Measurements from ENCODE around the gene MBOAT7. TPM values are rescaled to one million over a fixed set of nuclear protein-coding genes. Genes with fewer than 3 reads are reported as not detected.

Gene MBOAT7
- total and polyA plus RNA-seq, 2 donors from 2014 or later: 41.6 to 64.4 TPM

DNA sequence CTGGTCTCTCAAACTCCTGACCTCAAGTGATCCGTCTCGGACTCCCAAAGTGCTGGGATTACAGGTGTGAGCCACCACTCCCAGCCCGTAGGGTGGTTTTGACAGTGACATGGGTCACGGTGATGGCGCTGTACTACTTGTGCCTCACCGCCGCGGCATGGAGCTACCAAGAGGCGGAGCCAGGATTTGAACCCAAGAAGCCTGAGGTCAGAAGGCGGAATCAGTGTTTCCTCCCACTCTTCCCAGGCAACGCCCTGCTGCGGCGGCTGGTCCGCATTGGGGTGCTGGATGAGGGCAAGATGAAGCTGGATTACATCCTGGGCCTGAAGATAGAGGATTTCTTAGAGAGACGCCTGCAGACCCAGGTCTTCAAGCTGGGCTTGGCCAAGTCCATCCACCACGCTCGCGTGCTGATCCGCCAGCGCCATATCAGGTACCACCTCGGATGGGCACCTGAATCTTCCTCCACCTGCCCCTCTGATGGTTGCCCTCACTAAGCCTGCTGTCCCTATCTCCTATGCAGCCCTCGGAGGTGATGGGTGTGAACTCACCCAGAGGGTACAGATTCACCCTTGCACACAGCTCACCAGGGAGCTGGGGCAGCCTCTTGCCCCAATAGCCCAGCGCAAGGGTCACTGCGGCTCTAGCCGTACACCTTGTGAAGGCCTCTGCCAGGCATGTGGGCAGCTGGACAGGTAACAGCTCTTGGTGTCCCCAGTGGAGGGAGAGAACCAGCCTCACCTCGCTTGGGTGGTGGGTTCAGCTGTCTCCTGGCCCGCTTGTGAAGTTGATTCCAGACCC is 16.9 kb upstream of the MBOAT7 start:
- H3K36me3 ChIP-seq (ENCODE audit: control insufficient read depth in 2 of 3, insufficient read depth in 3 of 3, low read length in 3 of 3): peaks cover 22 to 54% (median 32%) of the 10 kb centered on the region in 3 donors
- H3K9ac ChIP-seq (ENCODE audit: low read length in 3 of 3): no peak overlapping the region
- no peak overlapping the region for H3K4me3 ChIP-seq (ENCODE audit: low read length in 3 of 3)
- peaks cover 17 to 47% (median 44%) of the 10 kb centered on the region in 3 donors for H3K4me1 ChIP-seq (ENCODE audit: control insufficient read depth in 2 of 3, insufficient read depth in 2 of 3, low read depth in 1 of 3, low read length in 3 of 3)
- H3K27me3 ChIP-seq (ENCODE audit: control insufficient read depth, insufficient read depth, low read length): no peaks in the 10 kb centered on the region
- DNase-seq (peak in 1 of 5 donors; percentile 69), FAIRE-seq (no peak)
- TF ChIP-seq, protein P1, sequence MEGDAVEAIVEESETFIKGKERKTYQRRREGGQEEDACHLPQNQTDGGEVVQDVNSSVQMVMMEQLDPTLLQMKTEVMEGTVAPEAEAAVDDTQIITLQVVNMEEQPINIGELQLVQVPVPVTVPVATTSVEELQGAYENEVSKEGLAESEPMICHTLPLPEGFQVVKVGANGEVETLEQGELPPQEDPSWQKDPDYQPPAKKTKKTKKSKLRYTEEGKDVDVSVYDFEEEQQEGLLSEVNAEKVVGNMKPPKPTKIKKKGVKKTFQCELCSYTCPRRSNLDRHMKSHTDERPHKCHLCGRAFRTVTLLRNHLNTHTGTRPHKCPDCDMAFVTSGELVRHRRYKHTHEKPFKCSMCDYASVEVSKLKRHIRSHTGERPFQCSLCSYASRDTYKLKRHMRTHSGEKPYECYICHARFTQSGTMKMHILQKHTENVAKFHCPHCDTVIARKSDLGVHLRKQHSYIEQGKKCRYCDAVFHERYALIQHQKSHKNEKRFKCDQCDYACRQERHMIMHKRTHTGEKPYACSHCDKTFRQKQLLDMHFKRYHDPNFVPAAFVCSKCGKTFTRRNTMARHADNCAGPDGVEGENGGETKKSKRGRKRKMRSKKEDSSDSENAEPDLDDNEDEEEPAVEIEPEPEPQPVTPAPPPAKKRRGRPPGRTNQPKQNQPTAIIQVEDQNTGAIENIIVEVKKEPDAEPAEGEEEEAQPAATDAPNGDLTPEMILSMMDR (IDR thresholded peaks at IDR 0.05; ENCODE audit: borderline replicate concordance, extremely low read depth, insufficient read depth): no peak
- H3K9me3 ChIP-seq (ENCODE audit: control insufficient read depth in 2 of 3, insufficient read depth in 1 of 3, low read length in 3 of 3): no peaks in the 10 kb centered on the region
- intact Hi-C loops (cut with DNase I): no loop called here
- H3K27ac ChIP-seq (ENCODE audit: low read depth in 2 of 2, low read length in 2 of 2): peak overlapping the region in 1 of 2 donors; percentile 0

DNA sequence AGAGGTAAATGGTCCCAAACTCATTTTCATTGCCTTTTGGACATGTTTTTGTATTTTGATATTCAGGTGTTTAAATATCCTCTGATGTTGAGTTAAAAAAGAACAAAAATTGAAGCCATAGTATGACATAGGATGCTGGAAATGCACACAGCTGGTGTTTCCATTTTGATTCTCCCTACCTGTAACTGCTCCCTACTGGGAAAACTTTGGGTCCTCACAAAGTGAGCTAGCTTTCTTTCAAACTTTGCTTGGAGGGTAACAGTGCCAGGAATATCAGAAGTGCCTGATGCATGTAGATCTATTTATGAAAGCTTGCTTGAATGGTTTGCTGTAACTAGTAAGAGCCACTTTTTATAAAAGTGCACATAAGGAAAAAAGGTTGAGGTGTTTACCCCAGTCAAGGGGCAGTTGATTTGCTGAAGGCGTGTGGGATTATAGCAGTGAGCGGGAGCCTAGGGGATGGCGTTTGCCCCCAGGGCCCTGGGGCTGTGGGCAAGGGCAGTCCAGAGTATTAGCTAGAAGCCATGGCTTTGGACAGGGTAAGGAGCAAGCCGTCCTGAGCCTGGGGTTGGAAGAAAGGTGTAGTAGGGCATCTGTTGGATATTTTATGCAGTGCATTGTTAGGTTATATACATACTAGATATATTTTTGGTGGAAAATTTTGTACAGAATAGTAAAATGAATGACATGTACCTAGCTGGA is 15.5 kb upstream of the MBOAT7 start:
- intact Hi-C loops (cut with DNase I): no loop called here
- H3K27me3 ChIP-seq (ENCODE audit: control insufficient read depth, insufficient read depth, low read length): no peaks in the 10 kb centered on the region
- no peak overlapping the region for H3K4me3 ChIP-seq (ENCODE audit: low read length in 3 of 3)
- DNase-seq (peak in 1 of 5 donors; percentile 15), FAIRE-seq (no peak)
- TF ChIP-seq, protein P1 (IDR thresholded peaks at IDR 0.05; ENCODE audit: borderline replicate concordance, extremely low read depth, insufficient read depth): no peak
- H3K27ac ChIP-seq (ENCODE audit: low read depth in 2 of 2, low read length in 2 of 2): no peak overlapping the region
- H3K9ac ChIP-seq (ENCODE audit: low read length in 3 of 3): no peak overlapping the region
- H3K4me1 ChIP-seq (ENCODE audit: control insufficient read depth in 2 of 3, insufficient read depth in 2 of 3, low read depth in 1 of 3, low read length in 3 of 3): peaks cover 13 to 42% (median 37%) of the 10 kb centered on the region in 3 donors
- peaks cover 22 to 54% (median 32%) of the 10 kb centered on the region in 3 donors for H3K36me3 ChIP-seq (ENCODE audit: control insufficient read depth in 2 of 3, insufficient read depth in 3 of 3, low read length in 3 of 3)
- H3K9me3 ChIP-seq (ENCODE audit: control insufficient read depth in 2 of 3, insufficient read depth in 1 of 3, low read length in 3 of 3): no peaks in the 10 kb centered on the region

DNA sequence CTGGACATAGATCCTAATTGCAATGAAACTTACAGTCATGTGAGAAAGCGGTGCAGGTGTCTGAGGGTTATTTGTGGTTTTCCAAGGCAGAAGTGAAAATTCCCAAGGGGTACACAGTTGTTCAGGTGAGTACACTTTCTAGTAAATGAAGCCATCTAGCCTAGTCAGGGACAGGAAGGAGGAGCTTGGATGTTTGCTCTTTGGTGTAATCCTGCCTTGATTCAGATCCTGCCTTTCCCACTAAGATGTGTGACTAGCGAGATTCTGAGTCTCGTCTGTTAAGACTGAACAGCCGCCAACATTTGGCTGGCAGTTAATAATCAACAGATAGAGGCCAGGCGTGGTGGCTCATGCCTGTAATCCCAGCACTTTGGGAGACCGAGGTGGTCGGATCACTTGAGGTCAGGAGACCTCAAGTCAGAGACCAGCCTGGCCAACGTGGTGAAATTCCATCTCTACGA is 13.8 kb upstream of the MBOAT7 start:
- no peak overlapping the region for H3K27ac ChIP-seq (ENCODE audit: low read depth in 2 of 2, low read length in 2 of 2)
- H3K4me3 ChIP-seq (ENCODE audit: low read length in 3 of 3): peak overlapping the region in 2 of 3 donors; percentile 0 to 92

More for the DNA sequence above, 13.8 kb upstream of the MBOAT7 start:
- H3K27me3 ChIP-seq (ENCODE audit: control insufficient read depth, insufficient read depth, low read length): no peaks in the 10 kb centered on the region
- peaks cover 11 to 31% (median 22%) of the 10 kb centered on the region in 3 donors for H3K4me1 ChIP-seq (ENCODE audit: control insufficient read depth in 2 of 3, insufficient read depth in 2 of 3, low read depth in 1 of 3, low read length in 3 of 3)
- TF ChIP-seq, protein P1 (IDR thresholded peaks at IDR 0.05; ENCODE audit: borderline replicate concordance, extremely low read depth, insufficient read depth): no peak
- peak overlapping the region in 1 of 3 donors; percentile 94 for H3K9ac ChIP-seq (ENCODE audit: low read length in 3 of 3)
- no peak for FAIRE-seq
- H3K9me3 ChIP-seq (ENCODE audit: control insufficient read depth in 2 of 3, insufficient read depth in 1 of 3, low read length in 3 of 3): no peaks in the 10 kb centered on the region
- peaks cover 22 to 47% (median 32%) of the 10 kb centered on the region in 3 donors for H3K36me3 ChIP-seq (ENCODE audit: control insufficient read depth in 2 of 3, insufficient read depth in 3 of 3, low read length in 3 of 3)
- intact Hi-C loops (cut with DNase I): no loop called here
- DNase-seq: peak in 2 of 5 donors; percentile 14 to 43

All from kidney (tissue), 14 donors.